ENCODE data around the gene MT1A. TPM values are rescaled to one million over a fixed set of nuclear protein-coding genes. Genes with fewer than 3 reads are reported as not detected.

MT1A gene
- 1.1 and 3.4 TPM in 2 replicates for total RNA-seq (2014; rRNA removed; shearing (Covaris generic))

DNA sequence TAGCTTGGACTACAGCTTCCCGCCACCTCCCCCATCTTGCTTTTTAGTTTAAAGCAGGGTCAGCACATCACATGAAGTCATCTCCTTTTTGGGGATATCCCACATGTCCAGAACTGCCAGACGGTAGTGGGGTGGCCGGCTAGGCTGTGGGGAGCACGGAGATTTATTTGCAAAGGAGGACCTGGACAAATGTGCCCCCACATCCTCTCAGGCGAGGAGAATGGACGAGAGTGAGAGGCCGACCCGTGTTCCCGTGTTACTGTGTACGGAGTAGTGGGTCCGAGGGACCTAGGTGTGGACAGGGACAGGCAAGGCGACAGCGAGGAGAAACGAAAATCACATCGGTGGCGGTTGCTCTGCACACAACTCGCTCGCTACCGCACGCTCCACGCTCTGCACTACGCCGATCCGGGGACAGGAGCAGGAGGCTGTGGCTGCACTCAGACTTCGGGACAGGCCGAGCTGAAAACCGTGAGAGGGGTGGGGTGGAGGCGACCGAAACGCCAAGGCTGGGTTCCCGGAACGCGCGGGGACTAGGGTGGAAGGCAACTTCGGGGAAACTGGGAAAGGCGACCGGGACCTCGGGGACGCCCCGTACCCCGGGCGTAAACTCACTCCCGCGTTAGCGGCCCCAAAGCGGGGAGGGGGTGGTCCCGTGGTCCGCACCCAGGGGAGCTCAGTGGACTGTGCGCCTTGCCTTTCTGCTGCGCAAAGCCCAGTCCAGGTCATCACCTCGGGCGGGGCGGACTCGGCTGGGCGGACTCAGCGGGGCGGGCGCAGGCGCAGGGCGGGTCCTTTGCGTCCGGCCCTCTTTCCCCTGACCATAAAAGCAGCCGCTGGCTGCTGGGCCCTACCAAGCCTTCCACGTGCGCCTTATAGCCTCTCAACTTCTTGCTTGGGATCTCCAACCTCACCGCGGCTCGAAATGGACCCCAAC is at the start of gene MT1A:
Gene MT1A, plus strand, starts transcription at position 853 of the 937 bp plus-strand sequence. Its CDS starts 73 bp downstream, at position 926.
- DNase-seq (ENCODE audit: low read depth) = peak; percentile 23

DNA sequence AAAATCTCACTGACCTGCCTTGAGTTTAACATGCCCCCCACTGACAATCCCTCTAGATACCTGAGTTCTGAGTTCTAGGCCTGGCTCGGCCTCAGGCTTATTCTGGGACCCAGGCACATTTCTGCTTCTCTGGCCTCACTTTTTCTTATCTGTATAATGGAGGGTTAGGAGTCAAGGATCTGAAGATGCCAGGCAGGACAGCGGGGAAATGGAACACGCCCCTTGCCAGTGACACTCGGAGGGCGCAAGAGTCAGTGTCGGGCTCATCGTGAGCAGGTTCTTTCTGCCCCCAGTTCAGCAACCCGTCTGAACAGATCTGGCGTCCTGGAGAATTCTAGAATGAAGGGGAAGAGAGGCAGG is 49.7 kb upstream of the MT1A start:
- no peak for DNase-seq (ENCODE audit: low read depth)

DNA sequence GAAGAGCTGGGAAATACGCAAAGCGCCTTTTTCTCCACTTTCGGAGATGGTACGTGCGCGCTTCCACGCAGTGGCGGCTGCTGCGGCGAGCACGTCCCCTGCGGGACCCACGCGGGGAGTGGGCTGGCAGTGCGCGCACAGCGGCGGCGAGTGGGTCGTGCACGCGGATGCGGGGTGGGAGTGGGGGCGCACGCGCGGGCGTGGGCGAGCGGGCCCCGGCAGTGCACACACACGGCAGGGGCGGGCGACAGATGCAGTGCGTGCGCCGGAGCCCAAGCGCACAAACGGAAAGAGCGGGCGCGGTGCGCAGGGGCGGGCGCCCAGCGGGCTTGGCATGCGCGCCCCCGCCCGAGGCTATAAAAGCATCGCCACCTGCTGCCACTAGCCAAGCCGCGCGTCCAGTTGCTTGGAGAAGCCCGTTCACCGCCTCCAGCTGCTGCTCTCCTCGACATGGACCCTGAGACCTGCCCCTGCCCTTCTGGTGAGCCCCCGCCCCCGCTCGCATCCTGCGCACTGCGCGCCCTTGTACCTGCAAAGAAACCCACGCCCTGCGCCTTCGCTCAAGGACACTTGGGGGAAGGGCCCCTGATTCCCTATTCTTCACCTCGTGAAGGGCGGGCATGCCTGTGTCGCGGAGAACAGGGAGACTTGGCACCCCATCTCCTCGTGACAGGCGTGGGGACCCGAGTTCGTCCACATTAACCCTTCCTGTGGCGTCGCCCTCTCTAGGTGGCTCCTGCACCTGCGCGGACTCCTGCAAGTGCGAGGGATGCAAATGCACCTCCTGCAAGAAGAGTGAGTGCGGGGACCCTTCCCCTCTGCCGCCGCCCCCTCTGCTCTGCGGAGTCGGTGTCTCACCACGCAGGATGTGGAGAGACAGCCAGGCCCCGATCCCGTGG is 49.1 kb upstream of the MT1A start, which contains the start of gene MT3:
Gene MT3, plus strand, starts transcription at position 388 of the 899 bp plus-strand sequence. Its CDS starts 63 bp downstream, at position 451.
- peak; percentile 23 for DNase-seq (ENCODE audit: low read depth)

DNA sequence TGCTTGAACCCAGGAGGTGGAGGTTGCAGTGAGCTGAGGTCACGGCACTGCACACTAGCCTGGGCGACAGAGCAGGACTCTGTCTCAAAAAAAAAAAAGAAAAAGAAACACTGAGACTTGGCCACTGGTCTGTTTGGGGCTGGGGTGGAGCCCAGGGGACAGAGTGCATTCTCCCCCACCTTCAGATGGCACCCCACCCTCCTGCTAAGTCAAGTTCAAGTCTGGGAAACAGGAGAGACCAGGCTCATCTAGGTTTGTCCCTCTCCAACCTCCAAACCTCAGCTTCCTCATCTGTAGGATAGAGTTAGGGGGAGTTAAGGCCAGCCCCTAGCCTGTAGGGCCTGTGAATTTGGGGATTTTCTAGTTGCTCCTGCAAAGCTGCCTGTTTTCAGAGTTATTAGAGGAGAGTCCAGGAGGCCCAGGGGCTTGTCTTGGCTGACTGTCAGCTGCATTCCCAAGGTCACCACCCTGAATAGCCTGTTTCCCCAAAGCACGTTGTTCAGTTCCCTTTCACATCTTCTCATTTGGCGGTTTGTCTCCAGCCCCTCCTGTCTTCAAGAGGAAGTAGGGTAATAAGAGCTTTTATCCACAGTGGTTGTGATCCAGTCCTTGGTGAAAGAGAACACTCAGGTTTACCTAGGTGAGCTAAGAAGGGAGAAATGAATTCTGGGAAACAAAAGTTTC is 46.9 kb upstream of the MT1A start:
- no peak for DNase-seq (ENCODE audit: low read depth)

DNA sequence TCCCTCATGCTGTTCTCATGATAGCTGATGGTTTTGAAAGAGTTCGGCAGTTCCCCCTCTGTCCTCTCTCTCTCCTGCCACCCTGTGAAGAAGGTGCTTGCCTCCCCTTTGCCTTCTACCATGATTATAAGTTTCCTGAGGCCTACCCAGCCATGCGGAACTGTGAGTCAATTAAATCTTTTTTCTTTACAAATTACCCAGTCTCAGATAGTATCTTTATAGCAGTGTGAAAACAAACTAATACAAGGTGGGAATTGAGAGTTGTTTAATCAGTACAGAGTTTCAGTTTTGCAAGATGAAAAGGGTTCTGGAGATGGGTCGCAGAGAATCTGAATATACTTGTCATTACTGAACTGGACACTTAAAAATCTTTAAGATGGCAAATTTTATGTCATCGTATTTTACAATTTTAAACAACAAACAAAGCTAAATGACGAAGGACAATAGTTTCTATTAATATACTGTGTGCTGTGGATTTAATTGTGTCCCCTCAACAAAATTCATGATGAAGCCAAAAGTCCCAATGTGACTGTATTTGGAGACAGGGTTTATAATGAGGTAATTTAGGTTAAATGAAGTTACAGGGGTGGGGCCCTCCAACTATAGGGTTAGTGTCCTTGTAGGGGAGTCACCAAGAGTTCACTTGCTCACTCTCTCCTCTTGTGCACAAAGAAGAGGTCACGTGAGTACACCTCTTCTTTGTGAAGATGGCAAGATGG is 44.7 kb upstream of the MT1A start:
- DNase-seq (ENCODE audit: low read depth) = no peak

DNA sequence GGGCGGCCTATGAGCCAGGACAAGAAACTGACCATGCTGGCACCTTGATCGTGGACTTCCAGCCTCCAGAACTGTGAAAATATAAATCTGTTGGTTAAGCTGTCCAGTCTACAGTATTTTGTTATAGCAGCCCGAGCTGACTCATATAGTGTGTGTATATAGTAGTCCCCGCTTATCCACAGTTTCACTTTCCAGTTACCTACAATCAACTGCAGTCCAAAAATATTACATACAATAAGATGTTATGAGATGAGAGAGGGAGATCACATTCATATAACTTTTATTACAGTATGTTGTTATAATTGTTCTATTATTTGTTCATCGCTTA is 44.2 kb upstream of the MT1A start:
- DNase-seq (ENCODE audit: low read depth) = no peak

DNA sequence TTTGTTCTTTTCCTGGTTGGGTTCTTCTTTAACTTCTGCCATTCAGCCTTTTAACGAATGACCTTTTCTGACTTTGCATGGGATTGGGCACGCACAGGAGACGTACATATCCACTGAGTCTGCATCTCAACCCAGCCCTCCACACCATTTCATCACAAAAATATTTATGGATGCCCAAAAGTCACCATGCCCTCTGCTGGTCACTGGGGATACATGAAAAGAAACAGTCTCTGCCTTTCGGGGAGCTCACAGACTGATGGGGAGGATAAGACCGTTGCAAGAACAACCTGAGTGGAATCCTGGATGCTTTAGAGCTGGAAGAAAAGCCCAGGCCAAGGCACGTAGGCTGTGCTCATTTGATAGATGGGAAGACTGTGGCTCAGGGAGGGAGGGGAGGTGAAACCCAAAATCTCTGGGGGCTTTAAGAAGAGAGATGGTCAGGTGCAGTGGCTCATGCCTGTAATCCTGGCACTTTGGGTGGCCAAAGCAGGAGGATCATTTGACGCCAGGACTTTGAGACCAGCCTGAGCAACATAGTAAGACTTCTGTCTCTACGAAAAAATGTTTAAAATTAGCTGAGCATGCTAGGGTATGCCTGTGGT is 38.0 kb upstream of the MT1A start:
- peak; percentile 74 for DNase-seq (ENCODE audit: low read depth)

DNA sequence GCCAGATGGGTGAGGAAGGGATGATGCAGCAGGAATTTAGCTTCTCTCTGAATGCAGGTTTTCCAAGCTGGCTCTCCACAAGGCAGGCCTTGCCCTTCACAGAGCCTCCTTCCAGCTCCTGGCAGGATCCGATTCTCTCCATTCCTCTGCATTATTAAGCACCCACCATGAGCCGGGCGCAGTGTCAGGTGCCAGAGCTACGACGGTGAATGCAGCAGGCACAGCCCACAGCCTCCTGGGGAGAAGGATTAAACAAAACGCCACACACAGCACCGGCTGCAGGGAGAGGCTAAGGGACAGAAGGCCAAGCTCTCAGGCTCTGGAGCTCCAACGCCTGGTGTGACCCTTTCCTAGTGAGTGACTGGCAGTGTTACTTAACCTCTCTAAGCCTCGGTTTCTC is 37.1 kb upstream of the MT1A start:
- no peak for DNase-seq (ENCODE audit: low read depth)

DNA sequence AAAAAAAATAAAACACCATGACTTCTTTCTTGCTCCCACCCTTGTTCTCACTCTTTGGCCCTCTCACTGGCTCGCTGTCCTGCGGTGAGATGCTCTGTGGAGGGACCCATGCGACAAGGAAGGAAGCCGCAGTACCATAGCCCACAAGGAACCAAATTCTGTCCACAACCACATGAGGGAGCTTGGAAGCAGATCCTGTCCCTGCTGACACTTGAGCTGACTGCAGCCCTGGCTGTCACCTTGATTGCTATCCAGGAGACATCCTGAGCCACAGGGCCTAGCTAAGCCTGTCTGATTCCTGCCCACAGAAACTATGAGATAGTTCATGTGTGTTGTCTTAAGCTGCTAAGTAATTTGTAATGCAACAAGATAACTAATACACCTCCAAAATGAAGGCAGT is 34.9 kb upstream of the MT1A start:
- DNase-seq (ENCODE audit: low read depth) = peak; percentile 64

DNA sequence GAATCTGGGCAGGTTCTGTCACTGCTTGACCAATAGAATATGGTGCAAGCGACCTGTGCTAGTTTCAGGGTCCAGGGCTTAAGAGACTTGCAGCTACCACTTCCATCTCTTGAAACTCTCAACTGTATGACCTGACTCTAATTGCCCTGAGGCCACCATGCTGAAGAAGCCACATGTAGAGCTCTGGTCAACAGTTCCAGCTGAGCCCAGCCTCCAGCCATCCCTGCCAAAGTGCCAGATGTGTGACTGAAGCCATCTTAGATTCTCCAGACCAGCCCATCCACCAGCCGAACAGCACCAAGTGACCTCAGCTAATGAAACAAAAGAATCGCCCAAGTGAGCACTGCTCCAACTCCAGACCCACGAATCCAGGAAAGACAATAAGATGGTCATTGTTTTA is 33.5 kb upstream of the MT1A start:
- DNase-seq (ENCODE audit: low read depth) = peak; percentile 90

DNA sequence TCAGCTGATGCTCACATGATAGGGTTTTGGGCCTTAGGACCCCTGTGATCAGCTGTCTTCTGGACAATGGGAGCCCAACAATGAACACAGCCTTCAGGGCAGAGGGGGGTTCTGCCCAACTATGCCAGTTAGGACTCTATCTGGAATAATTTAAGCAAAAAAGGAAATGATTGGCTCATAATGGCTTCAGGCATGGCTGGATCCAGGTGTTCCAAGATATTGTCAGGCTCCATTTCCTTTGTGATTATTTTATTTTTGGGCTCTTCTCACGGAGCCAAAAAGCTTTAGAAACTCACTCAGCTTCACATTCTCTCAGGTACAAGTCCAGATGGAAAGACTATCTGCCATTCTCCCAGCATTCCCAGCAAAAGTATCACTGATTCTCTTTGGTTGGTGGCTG is 33.0 kb upstream of the MT1A start:
- no peak for DNase-seq (ENCODE audit: low read depth)

DNA sequence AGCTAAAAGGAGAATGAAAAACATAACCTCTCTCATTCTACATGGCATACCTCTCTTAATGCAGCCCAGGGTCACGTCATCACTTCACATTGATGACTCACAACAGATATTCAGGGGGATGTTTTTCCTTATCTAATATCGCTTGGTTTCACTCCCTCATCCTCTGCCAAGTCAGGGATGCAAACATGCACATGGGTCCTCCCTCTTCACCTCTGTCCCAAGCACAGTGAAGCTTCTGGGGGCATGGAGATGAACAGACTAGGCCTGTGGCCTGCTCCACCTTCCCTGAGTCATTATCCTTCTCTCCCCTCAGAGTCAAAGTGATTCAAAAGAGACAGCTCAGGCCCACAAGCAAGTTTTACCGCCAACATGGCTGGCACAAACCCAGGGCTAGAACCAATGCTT is 32.4 kb upstream of the MT1A start:
- peak; percentile 95 for DNase-seq (ENCODE audit: low read depth)

DNA sequence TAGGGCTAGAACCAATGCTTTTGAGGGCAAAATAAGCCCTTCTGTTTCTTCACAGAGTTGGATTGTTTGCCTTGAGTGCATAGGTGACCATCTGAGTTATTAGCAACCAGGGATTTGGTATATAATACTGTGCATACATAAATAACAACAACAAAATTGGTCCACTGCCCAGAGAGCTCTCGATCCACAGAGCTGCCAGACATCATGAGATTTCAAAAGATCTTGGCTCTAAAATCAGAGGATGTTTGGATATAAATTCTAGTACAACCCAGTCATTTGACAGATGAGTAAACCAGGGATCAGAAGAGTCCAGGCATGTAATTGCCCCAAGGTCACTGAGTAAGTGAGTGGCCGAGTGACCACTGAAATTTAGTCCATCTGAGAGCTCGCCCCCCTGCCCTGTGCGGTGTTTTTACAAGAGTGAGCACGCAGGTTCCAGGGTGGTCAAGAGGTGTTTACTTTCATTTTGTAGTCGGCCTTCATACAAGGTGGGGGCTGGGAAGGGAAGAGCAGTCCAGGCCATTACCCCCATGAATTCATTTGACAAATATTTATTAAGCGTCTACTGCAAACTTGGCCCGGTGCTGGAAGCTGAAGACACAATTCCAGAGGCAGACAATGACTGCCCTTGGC is 31.9 kb upstream of the MT1A start:
- DNase-seq (ENCODE audit: low read depth) = peak; percentile 97

DNA sequence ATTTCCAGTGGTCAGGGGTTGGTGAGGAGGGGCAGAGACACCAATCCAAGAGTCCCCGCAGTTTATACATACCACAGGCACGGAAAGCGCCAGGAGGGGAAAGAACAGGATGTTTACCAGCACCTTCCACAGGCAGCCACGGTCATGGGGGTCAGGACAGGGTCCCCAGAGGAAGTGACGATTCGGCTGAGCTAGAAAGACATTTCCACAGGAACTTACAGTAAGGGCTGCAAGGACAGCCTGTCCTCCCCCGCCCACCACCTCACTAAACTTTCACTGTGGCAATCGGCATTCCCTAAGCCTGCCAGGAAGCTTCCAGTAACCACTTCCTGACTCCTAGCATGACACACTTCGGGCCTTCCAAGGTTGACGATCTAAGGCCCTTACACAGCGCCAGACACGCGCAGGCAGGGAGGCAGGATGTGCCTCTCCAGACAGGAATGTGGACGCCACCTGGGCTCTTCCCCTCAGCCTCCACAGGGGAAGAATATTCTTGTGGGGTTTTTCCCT is 31.3 kb upstream of the MT1A start:
- DNase-seq (ENCODE audit: low read depth) = peak; percentile 100

DNA sequence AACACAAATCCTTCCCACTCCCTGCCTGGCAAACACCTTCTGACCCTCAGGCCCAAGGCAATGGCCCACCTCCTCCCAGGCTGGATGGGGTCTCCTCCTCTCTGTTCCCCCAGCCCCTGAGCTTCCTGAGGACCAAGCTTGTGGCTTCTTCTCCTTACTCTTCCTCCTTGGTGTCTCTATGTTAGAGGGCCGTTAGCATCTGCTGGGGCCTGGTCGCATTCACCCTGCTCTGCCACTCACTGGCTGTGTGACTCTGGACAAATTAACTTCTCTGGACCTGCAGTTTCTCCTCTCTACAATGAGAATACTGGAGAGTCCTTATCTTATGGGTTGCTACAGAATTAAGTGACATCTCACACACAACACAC is 30.8 kb upstream of the MT1A start:
- DNase-seq (ENCODE audit: low read depth) = no peak

DNA sequence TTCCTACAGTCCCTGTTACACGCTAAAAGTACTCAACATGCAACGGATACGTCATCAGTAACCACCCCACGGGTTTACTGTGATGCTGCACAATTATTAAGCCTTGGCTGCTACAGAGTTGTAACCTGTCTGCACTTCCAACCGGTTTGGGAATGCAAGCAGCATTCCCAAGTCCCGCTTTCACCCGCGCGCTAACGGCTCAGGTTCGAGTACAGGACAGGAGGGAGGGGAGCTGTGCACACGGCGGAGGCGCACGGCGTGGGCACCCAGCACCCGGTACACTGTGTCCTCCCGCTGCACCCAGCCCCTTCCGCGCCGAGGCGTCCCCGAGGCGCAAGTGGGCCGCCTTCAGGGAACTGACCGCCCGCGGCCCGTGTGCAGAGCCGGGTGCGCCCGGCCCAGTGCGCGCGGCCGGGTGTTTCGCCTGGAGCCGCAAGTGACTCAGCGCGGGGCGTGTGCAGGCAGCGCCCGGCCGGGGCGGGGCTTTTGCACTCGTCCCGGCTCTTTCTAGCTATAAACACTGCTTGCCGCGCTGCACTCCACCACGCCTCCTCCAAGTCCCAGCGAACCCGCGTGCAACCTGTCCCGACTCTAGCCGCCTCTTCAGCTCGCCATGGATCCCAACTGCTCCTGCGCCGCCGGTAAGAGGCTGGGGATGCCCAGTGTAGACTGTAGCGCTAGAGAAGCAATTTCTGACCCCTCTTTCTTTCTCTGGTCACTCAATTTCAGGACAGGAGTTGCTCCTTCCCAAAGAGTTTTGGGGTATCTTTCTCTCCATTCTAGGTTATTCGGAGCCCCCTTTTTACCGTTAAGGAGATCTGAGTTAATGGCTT is 30.2 kb upstream of the MT1A start, which contains the start of gene MT2A:
Gene MT2A, plus strand, starts transcription at position 542 of the 833 bp plus-strand sequence. Its CDS starts 72 bp downstream, at position 614.
- peak; percentile 98 for DNase-seq (ENCODE audit: low read depth)

DNA sequence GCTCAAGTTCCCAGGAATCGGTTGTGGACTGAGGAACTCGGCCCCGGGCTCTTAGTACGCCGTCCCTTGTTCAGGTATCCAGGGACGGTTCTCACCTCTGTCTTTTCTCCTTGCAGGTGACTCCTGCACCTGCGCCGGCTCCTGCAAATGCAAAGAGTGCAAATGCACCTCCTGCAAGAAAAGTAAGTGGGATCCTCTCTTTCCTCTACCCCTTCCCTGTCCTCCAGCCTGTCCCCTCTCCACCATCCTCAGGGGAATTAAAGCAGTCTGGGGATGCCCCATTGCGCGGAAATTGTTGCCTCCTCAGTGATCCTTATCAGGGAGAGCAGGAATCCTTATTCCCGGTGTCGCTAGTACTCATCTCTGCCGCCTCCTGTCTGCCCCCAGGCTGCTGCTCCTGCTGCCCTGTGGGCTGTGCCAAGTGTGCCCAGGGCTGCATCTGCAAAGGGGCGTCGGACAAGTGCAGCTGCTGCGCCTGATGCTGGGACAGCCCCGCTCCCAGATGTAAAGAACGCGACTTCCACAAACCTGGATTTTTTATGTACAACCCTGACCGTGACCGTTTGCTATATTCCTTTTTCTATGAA is 29.5 kb upstream of the MT1A start:
- DNase-seq (ENCODE audit: low read depth) = peak; percentile 52

DNA sequence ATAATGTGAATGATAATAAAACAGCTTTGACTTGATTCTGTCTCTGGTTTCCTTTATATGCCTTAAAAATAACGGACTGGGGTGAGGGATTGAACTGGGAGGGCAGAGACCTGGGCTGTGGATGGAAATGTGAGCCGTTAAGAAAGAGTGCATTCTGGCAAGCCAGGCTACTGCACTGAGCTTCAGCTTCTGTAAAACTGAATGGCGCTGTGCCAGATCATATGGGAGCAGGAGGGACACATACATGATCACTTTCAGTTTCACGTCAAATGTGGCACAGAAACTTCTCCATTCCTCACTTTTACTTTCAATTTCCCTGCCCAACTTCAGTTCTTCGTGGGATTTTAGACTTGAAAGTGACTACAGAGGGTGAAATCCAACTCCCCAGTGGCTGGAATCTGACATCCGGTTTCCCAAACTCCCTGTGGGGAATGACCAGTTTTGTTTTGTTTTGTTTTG is 29.0 kb upstream of the MT1A start:
- DNase-seq (ENCODE audit: low read depth) = peak; percentile 92

Data from RPMI7951 (cell line).